Breast epithelium (tissue), 4 donors: ENCODE data around the gene METTL21C. TPM values are rescaled to one million over a fixed set of nuclear protein-coding genes. Genes with fewer than 3 reads are reported as not detected.

Source experiments
- DNase-seq, 2 donors: peaks; one replicate each; pipeline ENCODE4 v3.0.0-alpha.2; 2019; ENCODE audit warnings: low spot score in 2 of 2
- H3K27ac ChIP-seq, 2 donors: fragments of 200-600 bp; sonication (generic) in 1 of 2; one replicate each; pipeline ENCODE4 v1.5.1; 2016 to 2019; ENCODE audit warnings: mild to moderate bottlenecking in 1 of 2
- H3K27me3 ChIP-seq, 2 donors: fragments of 200-600 bp; sonication (generic) in 1 of 2; one replicate each; pipeline versions ENCODE4 v1.5.1 to v1.6.0; 2017 to 2019; ENCODE audit warnings: control low read depth in 1 of 2, mild to moderate bottlenecking in 1 of 2
- H3K36me3 ChIP-seq: fragments of 200-600 bp; one replicate; pipeline ENCODE4 v1.5.1; 2019
- H3K4me1 ChIP-seq, 2 donors: fragments of 200-600 bp; sonication (generic); one replicate each; pipeline ENCODE4 v1.5.1; 2016 to 2019; ENCODE audit warnings: control low read depth in 1 of 2
- H3K4me3 ChIP-seq, 3 donors: fragments of 200-600 bp; sonication (generic); 1 replicate in 2 of 3; 2 replicates in 1 of 3; pipeline ENCODE4 v1.5.1; 2016 to 2019; ENCODE audit warnings: mild to moderate bottlenecking in 3 of 3, moderate library complexity in 2 of 3
- H3K9me3 ChIP-seq, 2 donors: fragments of 200-600 bp; sonication (generic) in 1 of 2; one replicate each; pipeline ENCODE4 v1.5.1; 2016 to 2019; ENCODE audit warnings: control low read depth in 1 of 2
- POLR2A ChIP-seq: fragments of 450-650 bp; IDR thresholded peaks from one replicate; pipeline ENCODE4 v1.6.1; 2016; ENCODE audit warnings: antibody characterized with exemption, mild to moderate bottlenecking, moderate library complexity
- POLR2AphosphoS5 ChIP-seq, 3 donors: sonication (generic); formaldehyde crosslinking; IDR thresholded peaks; one replicate each; pipeline ENCODE4 v1.6.1; 2017; ENCODE audit warnings: antibody characterized with exemption in 3 of 3
- intact Hi-C: fragments of 100-400 bp; cut with DNase I; formaldehyde crosslinking; loops from one replicate; pipeline ENCODE4 v1.15.1; 2023; ENCODE audit warnings: low total_unique reads
- total RNA-seq, 3 donors: library from RNA; depleted of rRNA; stranded (reverse); fragments of >200 nt; gene quantifications; one replicate each; pipeline ENCODE4 v1.1.0, GENCODE V29; 2016
- TF ChIP-seq, protein P1 (sequence below), 3 donors: fragments of 450-650 bp; IDR thresholded peaks; one replicate each; pipeline ENCODE4 v1.5.1; 2016 to 2017; ENCODE audit warnings: antibody characterized with exemption in 3 of 3, mild to moderate bottlenecking in 3 of 3, moderate library complexity in 3 of 3

METTL21C gene
- total RNA-seq, 3 donors from 2014 or later, result not detected

DNA sequence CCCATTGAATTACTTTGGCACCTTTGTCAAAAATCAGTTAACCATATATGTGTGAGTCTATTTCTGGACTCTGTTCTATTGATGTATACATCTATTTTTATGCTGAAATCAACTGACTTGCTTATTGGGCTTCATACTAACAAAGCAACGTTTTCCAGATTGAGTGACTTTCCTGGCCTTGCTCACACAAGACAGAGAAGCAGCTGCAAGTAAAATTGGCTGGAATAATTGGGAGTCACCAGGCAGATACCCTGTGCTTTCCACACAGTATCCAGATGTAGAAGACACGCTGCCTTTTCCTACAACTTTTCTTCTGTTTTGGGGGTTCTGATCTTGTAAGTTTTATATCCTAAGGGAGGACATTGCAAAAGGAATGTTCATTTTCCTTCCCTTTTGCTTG, 11.2 kb downstream of the METTL21C start:
- intact Hi-C loops, result no loop called here
- H3K4me3 ChIP-seq, result no peak overlapping the region
- TF ChIP-seq POLR2A (no peak), POLR2AphosphoS5 (IDR thresholded peaks at IDR 0.05) (no peak)
- TF ChIP-seq, protein P1, sequence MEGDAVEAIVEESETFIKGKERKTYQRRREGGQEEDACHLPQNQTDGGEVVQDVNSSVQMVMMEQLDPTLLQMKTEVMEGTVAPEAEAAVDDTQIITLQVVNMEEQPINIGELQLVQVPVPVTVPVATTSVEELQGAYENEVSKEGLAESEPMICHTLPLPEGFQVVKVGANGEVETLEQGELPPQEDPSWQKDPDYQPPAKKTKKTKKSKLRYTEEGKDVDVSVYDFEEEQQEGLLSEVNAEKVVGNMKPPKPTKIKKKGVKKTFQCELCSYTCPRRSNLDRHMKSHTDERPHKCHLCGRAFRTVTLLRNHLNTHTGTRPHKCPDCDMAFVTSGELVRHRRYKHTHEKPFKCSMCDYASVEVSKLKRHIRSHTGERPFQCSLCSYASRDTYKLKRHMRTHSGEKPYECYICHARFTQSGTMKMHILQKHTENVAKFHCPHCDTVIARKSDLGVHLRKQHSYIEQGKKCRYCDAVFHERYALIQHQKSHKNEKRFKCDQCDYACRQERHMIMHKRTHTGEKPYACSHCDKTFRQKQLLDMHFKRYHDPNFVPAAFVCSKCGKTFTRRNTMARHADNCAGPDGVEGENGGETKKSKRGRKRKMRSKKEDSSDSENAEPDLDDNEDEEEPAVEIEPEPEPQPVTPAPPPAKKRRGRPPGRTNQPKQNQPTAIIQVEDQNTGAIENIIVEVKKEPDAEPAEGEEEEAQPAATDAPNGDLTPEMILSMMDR (IDR thresholded peaks at IDR 0.05), result no peak
- no peaks in the 10 kb centered on the region for H3K9me3 ChIP-seq
- H3K36me3 ChIP-seq, result no peaks in the 10 kb centered on the region
- H3K4me1 ChIP-seq, result no peaks in the 10 kb centered on the region
- no peaks in the 10 kb centered on the region for H3K27me3 ChIP-seq
- no peak for DNase-seq
- no peak overlapping the region for H3K27ac ChIP-seq

DNA sequence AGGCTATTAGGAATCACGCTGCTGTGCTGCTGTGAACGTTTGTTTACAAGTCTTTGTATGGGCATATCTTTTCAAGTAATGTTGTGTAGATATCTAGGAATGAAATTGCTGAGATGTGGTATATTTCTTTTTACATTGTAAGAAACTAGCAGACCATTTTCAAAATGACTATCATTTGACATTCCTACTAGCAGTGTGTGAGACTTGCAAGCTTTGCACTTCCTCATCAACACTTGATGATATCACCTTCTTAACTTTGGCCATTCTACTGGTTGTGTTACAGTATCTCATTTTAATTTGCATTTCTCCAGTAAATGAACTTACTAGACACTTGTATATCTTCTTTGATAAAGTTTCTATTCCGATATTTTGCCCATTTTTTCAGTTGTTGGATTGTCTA, 12.1 kb downstream of the METTL21C start:
- TF ChIP-seq, protein P1 (IDR thresholded peaks at IDR 0.05), result no peak
- TF ChIP-seq POLR2A, result no peak
- no peak for TF ChIP-seq POLR2AphosphoS5 (IDR thresholded peaks at IDR 0.05)
- Histone ChIP-seq H3K9me3 (no peaks in the 10 kb centered on the region), H3K36me3 (no peaks in the 10 kb centered on the region), H3K27ac (no peak overlapping the region), H3K4me1 (no peaks in the 10 kb centered on the region), H3K4me3 (no peak overlapping the region), H3K27me3 (no peaks in the 10 kb centered on the region)
- DNase-seq, result no peak
- intact Hi-C loops, result no loop called here

DNA sequence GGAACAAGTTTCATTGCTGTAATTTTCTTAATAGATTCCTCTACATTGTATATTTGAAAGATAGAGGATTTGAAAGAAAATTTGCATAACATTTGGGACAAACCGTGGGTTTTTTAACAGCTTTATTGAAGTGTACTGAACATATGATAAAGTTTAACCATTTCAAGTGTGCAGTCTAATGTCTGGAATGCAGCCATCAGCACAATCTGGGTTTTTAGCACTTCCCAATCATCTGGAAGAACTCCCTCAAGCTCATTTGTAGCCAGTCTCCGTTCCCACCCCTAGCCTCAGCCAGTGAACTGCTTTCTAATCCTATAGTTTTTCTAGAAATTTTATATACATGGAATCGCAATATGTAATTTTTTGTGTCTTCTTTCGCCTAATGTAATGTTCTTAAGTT, 12.6 kb downstream of the METTL21C start:
- H3K9me3 ChIP-seq, result no peaks in the 10 kb centered on the region
- H3K36me3 ChIP-seq, result no peaks in the 10 kb centered on the region
- H3K27me3 ChIP-seq, result no peaks in the 10 kb centered on the region
- intact Hi-C loops, result no loop called here
- no peak for DNase-seq
- no peak overlapping the region for H3K27ac ChIP-seq
- TF ChIP-seq POLR2A (no peak), POLR2AphosphoS5 (IDR thresholded peaks at IDR 0.05) (no peak)
- TF ChIP-seq, protein P1 (IDR thresholded peaks at IDR 0.05), result no peak
- no peaks in the 10 kb centered on the region for H3K4me1 ChIP-seq
- H3K4me3 ChIP-seq, result no peak overlapping the region

DNA sequence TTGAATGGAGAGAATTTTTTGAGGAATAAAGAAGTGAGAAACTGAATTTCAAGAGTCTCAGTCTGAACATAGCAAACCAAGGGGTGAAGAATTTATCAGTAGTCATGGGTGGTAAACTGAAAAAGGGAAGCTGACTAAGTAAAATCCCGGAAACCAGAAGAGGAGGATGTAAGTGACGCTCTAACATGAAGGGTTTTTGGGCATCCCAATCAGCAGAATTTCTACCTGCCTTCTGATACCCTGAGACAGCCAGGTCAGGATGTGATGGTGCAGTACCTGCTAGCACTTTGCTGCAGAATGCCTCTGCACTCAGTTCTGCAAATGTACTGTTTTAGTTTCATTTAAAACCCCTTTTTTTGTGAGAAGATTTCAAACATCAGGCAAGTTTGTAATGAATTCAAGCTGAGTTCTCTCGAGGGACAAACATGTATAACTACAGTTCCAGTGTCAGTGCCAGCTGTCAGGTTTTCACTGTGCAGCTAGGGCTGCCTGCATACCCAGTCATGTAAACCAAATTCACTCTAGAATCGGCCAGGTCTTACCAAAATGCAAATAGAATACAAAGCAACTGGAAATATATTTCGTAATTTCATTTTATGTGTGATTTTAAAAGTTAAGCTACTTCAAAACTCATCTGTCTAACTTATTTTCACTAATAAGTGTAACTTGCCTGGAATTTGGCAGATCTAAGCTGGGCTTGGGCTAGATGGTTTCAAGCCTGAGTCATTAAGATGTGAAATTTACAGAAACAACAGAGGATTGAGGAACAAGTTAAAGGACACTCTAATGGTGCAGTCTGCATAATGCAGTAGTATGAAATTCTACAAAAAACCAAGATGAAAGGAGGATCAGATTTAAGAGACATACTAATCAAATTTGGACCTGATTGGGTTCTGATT, 13.8 kb downstream of the METTL21C start:
- H3K36me3 ChIP-seq, result no peaks in the 10 kb centered on the region
- intact Hi-C loops, result no loop called here
- no peak overlapping the region for H3K4me3 ChIP-seq
- no peaks in the 10 kb centered on the region for H3K27me3 ChIP-seq
- no peak overlapping the region for H3K27ac ChIP-seq
- no peak for DNase-seq
- no peaks in the 10 kb centered on the region for H3K4me1 ChIP-seq
- H3K9me3 ChIP-seq, result no peaks in the 10 kb centered on the region
- TF ChIP-seq POLR2A (no peak), POLR2AphosphoS5 (IDR thresholded peaks at IDR 0.05) (no peak)
- TF ChIP-seq, protein P1 (IDR thresholded peaks at IDR 0.05), result no peak

DNA sequence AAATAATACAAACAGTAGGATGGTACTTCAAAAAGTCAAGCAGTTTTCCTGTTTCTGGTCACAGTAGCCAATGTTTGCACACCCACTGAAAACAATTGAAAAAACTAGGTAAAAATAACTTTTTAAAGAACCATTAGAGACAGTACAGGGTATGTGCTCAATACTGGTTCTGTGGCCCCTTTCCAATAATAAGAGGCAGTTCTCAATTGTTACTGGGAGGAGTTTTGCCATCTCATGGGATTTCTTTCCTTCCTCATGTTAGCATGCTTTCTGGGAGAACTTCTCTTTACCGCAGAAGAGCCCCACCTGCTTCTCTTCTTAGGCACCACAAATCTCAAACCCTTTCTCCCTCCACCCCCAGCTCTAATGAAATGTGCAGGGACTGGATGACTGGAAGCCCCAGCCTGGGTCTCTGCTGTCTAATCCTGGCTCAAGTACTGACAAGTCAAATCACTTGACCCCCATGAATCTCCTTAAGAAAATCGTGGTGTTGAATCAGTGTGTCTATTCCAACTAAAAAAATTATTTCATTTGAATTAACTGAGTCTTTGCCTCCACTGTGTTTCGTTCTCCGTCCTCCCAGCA, 14.6 kb downstream of the METTL21C start:
- intact Hi-C loops, result no loop called here
- no peak for DNase-seq
- TF ChIP-seq POLR2A (no peak), POLR2AphosphoS5 (IDR thresholded peaks at IDR 0.05) (no peak)
- TF ChIP-seq, protein P1 (IDR thresholded peaks at IDR 0.05), result no peak
- no peaks in the 10 kb centered on the region for H3K36me3 ChIP-seq
- no peak overlapping the region for H3K4me3 ChIP-seq
- no peaks in the 10 kb centered on the region for H3K27me3 ChIP-seq
- H3K4me1 ChIP-seq, result no peaks in the 10 kb centered on the region
- H3K9me3 ChIP-seq, result no peaks in the 10 kb centered on the region
- no peak overlapping the region for H3K27ac ChIP-seq
